Loucy (cell line): Measurements from ENCODE around the gene CCDC47.

Source experiments
- H2AFZ ChIP-seq: fragments of 200-600 bp; sonication (generic); 2 replicates; pipeline ENCODE4 v1.6.0; 2016; ENCODE audit warnings: antibody characterized with exemption, mild to moderate bottlenecking, low read length, moderate library complexity
- H3F3A ChIP-seq: fragments of 200-600 bp; 2 replicates; pipeline ENCODE4 v1.6.0; 2016; ENCODE audit warnings: antibody characterized with exemption, low read depth, mild to moderate bottlenecking
- H3K27me3 ChIP-seq: fragments of 200-600 bp; sonication (generic); 2 replicates; pipeline ENCODE4 v1.6.1; 2014; ENCODE audit warnings: low read length, mild to moderate bottlenecking; ENCODE audit not compliant: insufficient read depth, poor library complexity, severe bottlenecking
- H3K36me3 ChIP-seq: fragments of 200-600 bp; sonication (generic); 2 replicates; pipeline ENCODE4 v1.6.1; 2016; ENCODE audit warnings: low read length; ENCODE audit not compliant: insufficient read depth
- H3K4me1 ChIP-seq: fragments of 200-600 bp; sonication (generic); 2 replicates; pipeline ENCODE4 v1.5.1; 2014; ENCODE audit warnings: low read length, mild to moderate bottlenecking; ENCODE audit not compliant: insufficient read depth, poor library complexity, severe bottlenecking
- H3K4me2 ChIP-seq: fragments of 200-600 bp; sonication (generic); 2 replicates; pipeline ENCODE4 v1.6.0; 2014; ENCODE audit warnings: antibody characterized with exemption, low read length, low read depth, mild to moderate bottlenecking; ENCODE audit not compliant: poor library complexity, severe bottlenecking
- H3K4me3 ChIP-seq: fragments of 200-600 bp; sonication (generic); 2 replicates; pipeline ENCODE4 v1.5.1; 2014; ENCODE audit warnings: low read length, mild to moderate bottlenecking, mixed read lengths; ENCODE audit not compliant: poor library complexity, severe bottlenecking
- H3K79me2 ChIP-seq: fragments of 200-600 bp; sonication (generic); 2 replicates; pipeline ENCODE4 v1.6.1; 2014; ENCODE audit warnings: low read length; ENCODE audit not compliant: insufficient read depth
- H3K9ac ChIP-seq: fragments of 200-600 bp; sonication (generic); 2 replicates; pipeline ENCODE4 v1.6.0; 2014; ENCODE audit warnings: mild to moderate bottlenecking, low read depth, low read length, moderate library complexity; ENCODE audit not compliant: poor library complexity, severe bottlenecking
- H3K9me2 ChIP-seq: fragments of 200-600 bp; sonication (generic); replicated peaks from 2 replicates; pipeline ENCODE4 v1.6.1; 2016; ENCODE audit warnings: low read depth, low read length, mixed read lengths
- H3K9me3 ChIP-seq: fragments of 200-600 bp; sonication (generic); 2 replicates; pipeline ENCODE4 v1.6.1; 2014; ENCODE audit warnings: mild to moderate bottlenecking, antibody characterized with exemption, low read length, low read depth; ENCODE audit not compliant: insufficient read depth
- H4K20me1 ChIP-seq: fragments of 200-600 bp; sonication (generic); 2 replicates; pipeline ENCODE4 v1.6.0; 2014; ENCODE audit warnings: antibody characterized with exemption, low read length, mild to moderate bottlenecking; ENCODE audit not compliant: insufficient read depth, poor library complexity, severe bottlenecking
- EZH2phosphoT487 ChIP-seq: fragments of 200-600 bp; IDR thresholded peaks from 2 replicates; pipeline ENCODE4 v1.6.1; 2018; ENCODE audit warnings: antibody characterized with exemption, mild to moderate bottlenecking, moderate library complexity, borderline replicate concordance
- TF ChIP-seq, protein P1 (sequence below): fragments of 200-600 bp; sonication (generic); conservative IDR thresholded peaks from 2 replicates; pipeline ENCODE4 v1.5.1; 2014; ENCODE audit warnings: mild to moderate bottlenecking, antibody characterized with exemption, low read length

Gene CCDC47

DNA sequence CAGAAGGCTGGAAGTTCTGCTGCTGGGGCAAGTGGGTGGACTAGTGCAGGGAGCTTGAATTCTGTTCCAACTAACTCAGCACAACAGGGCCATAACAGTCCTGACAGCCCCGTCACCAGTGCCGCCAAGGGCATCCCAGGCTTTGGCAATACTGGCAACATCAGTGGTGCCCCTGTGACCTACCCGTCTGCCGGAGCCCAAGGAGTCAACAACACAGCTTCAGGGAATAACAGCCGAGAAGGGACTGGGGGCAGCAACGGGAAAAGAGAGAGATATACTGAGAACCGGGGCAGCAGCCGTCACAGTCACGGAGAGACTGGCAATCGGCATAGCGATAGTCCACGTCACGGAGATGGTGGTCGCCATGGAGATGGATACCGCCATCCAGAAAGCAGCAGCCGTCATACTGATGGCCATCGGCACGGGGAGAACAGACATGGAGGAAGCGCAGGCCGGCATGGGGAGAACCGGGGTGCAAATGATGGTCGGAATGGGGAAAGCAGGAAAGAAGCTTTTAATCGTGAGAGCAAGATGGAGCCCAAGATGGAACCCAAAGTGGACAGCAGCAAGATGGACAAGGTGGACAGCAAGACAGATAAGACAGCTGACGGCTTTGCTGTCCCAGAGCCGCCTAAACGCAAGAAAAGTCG lies 44.5 kb upstream of the CCDC47 start:
- Histone ChIP-seq H3F3A (peaks cover 11% of the 10 kb centered on the region; the same call in 1 of the 2 replicates), H2AFZ (no peak overlapping the region), H3K4me3 (no peak overlapping the region), H3K36me3 (peaks cover 98% of the 10 kb centered on the region), H3K79me2 (peaks cover 47% of the 10 kb centered on the region), H3K4me2 (no peak overlapping the region), H3K9ac (no peak overlapping the region), H3K9me3 (no peaks in the 10 kb centered on the region), H4K20me1 (no peaks in the 10 kb centered on the region), H3K9me2 (no peaks in the 10 kb centered on the region), H3K27me3 (no peaks in the 10 kb centered on the region), H3K4me1 (peaks cover 32% of the 10 kb centered on the region)
- TF ChIP-seq, protein P1, sequence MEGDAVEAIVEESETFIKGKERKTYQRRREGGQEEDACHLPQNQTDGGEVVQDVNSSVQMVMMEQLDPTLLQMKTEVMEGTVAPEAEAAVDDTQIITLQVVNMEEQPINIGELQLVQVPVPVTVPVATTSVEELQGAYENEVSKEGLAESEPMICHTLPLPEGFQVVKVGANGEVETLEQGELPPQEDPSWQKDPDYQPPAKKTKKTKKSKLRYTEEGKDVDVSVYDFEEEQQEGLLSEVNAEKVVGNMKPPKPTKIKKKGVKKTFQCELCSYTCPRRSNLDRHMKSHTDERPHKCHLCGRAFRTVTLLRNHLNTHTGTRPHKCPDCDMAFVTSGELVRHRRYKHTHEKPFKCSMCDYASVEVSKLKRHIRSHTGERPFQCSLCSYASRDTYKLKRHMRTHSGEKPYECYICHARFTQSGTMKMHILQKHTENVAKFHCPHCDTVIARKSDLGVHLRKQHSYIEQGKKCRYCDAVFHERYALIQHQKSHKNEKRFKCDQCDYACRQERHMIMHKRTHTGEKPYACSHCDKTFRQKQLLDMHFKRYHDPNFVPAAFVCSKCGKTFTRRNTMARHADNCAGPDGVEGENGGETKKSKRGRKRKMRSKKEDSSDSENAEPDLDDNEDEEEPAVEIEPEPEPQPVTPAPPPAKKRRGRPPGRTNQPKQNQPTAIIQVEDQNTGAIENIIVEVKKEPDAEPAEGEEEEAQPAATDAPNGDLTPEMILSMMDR = no peak
- no peak for TF ChIP-seq EZH2phosphoT487

DNA sequence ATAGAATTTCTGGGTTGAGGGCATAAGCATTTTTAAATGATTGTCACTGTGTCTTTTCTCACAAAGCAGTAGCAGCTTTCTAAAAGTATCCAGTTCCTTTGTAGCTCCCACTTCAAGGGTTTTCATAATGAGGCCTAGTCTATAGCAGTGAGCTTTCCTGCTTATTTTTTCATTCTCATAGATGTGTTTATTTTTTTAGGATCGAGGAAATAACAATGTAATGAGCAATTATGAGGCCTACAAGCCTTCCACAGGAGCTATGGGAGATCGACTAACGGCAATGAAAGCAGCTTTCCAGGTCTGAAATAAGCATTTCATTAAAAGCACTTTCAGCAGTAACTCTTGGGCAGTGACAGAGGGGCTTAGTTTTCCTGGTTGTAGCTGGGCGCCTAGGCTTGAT lies 43.3 kb upstream of the CCDC47 start:
- H3K4me3 ChIP-seq = no peak overlapping the region
- no peak overlapping the region for H3K4me2 ChIP-seq
- no peaks in the 10 kb centered on the region for H4K20me1 ChIP-seq
- H3K9me2 ChIP-seq = no peaks in the 10 kb centered on the region
- peaks cover 35% of the 10 kb centered on the region for H3K79me2 ChIP-seq
- TF ChIP-seq, protein P1 = no peak
- TF ChIP-seq EZH2phosphoT487 = no peak
- H2AFZ ChIP-seq = no peak overlapping the region
- H3K4me1 ChIP-seq = peaks cover 23% of the 10 kb centered on the region
- H3K9me3 ChIP-seq = no peaks in the 10 kb centered on the region
- H3F3A ChIP-seq = peaks cover 11% of the 10 kb centered on the region; the same call in 1 of the 2 replicates
- no peaks in the 10 kb centered on the region for H3K27me3 ChIP-seq
- peaks cover 98% of the 10 kb centered on the region for H3K36me3 ChIP-seq
- H3K9ac ChIP-seq = no peak overlapping the region

DNA sequence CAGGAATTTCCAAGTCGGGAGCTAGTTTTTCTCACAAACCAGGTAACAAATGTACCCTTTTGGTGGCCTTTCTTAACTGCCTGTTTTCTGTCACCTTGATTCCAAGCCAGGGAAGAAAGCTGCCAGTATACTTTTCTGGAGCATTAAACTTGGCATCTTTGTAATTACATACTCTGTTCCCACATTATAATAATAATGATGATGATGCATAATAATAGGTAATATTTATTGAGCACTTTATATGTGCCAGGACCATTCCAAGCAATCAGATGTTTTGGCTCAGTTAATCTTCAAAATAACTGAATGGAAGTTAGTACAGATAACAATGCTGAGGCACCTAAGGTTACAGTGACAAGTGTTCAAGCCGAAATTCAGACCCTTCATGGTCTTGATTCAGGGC lies 42.7 kb upstream of the CCDC47 start:
- Histone ChIP-seq H3F3A (peaks cover 11% of the 10 kb centered on the region; the same call in 1 of the 2 replicates), H4K20me1 (no peaks in the 10 kb centered on the region), H3K4me1 (peaks cover 19% of the 10 kb centered on the region), H3K27me3 (no peaks in the 10 kb centered on the region), H3K4me2 (no peak overlapping the region), H3K9ac (no peak overlapping the region), H3K36me3 (peaks cover 98% of the 10 kb centered on the region), H3K9me3 (no peaks in the 10 kb centered on the region), H3K4me3 (no peak overlapping the region), H3K79me2 (peaks cover 29% of the 10 kb centered on the region), H2AFZ (no peak overlapping the region), H3K9me2 (no peaks in the 10 kb centered on the region)
- TF ChIP-seq, protein P1 = no peak
